MCF 10A (cell line): Measurements from ENCODE around the gene ANAPC5. TPM values are rescaled to one million over a fixed set of nuclear protein-coding genes. Genes with fewer than 3 reads are reported as not detected.

Source experiments
- BruUV-seq: library from RNA; stranded (reverse); fragments of 400-500 nt; replicated peaks from 2 replicates; lab custom pipeline; 2021; lab: Mats Ljungman, UMichigan
- CTCF ChIA-PET: fragments of 300-600 bp; sonication (Branson Sonifier 250); formaldehyde crosslinking; extraction: SDS; loops from one replicate; lab custom pipeline; 2021; ENCODE audit warnings: antibody characterized with exemption, inconsistent platforms; lab: Yijun Ruan, JAX
- POLR2A ChIA-PET: fragments of 300-600, 350-650 bp; sonication (Branson Sonifier 250); formaldehyde crosslinking; extraction: SDS; loops from one replicate; lab custom pipeline; 2020; ENCODE audit warnings: antibody characterized with exemption, inconsistent platforms; lab: Yijun Ruan, JAX
- DNase-seq: peaks from one replicate; pipeline ENCODE4 v3.0.0-alpha.2; 2018; ENCODE audit not compliant: unreplicated experiment
- H3K27ac Mint-ChIP-seq: one replicate; pipeline ENCODE4 v1.8.0; 2022; ENCODE audit warnings: mild to moderate bottlenecking, low read depth, mixed read lengths; ENCODE audit not compliant: unreplicated experiment
- H3K27me3 Mint-ChIP-seq: one replicate; pipeline ENCODE4 v1.8.0; 2022; ENCODE audit warnings: mixed read lengths; ENCODE audit not compliant: insufficient read depth, unreplicated experiment
- H3K36me3 Mint-ChIP-seq: one replicate; pipeline ENCODE4 v1.8.0; 2022; ENCODE audit warnings: mild to moderate bottlenecking, moderate library complexity, mixed read lengths; ENCODE audit not compliant: insufficient read depth, unreplicated experiment
- H3K4me1 Mint-ChIP-seq: one replicate; pipeline ENCODE4 v1.8.0; 2022; ENCODE audit warnings: mixed read lengths; ENCODE audit not compliant: insufficient read depth, unreplicated experiment
- H3K4me3 Mint-ChIP-seq: one replicate; pipeline ENCODE4 v1.8.0; 2022; ENCODE audit warnings: mild to moderate bottlenecking, moderate library complexity, mixed read lengths; ENCODE audit not compliant: unreplicated experiment
- H3K9me3 Mint-ChIP-seq: one replicate; pipeline ENCODE4 v1.8.0; 2022; ENCODE audit warnings: mixed read lengths; ENCODE audit not compliant: unreplicated experiment
- CTCF ChIP-seq: fragments of 200-600 bp; IDR thresholded peaks from one replicate; pipeline ENCODE4 v1.8.0; 2022; ENCODE audit warnings: antibody characterized with exemption, mild to moderate bottlenecking; ENCODE audit not compliant: unreplicated experiment
- intact Hi-C: fragments of 100-400 bp; cut with micrococcal nuclease; formaldehyde crosslinking; loops from 2 replicates; pipeline ENCODE4 v1.14.1; 2022
- total RNA-seq: library from RNA; stranded (reverse); gene quantifications from 2 replicates; pipeline ENCODE4 v1.2.3, GENCODE V29; 2022

The ANAPC5 gene
- total RNA-seq, 1 experiment from 2014 or later = 95.6 TPM

GRCh38 chr12:121373755-121374154 lies 21.5 kb upstream of the ANAPC5 start:
- Mint-ChIP-seq H3K36me3 (no peaks in the 10 kb centered on the region), H3K27ac (no peak overlapping the region), H3K27me3 (no peaks in the 10 kb centered on the region), H3K4me1 (no peaks in the 10 kb centered on the region), H3K4me3 (no peak overlapping the region), H3K9me3 (no peaks in the 10 kb centered on the region)
- intact Hi-C loops = no loop called here
- ChIA-PET POLR2A (interaction anchor here (0.9 kb wide), 1 partner anchor 19 kb away, joined by 4 read pairs; no protein-coding TSS in a partner anchor), CTCF (interaction anchor here (0.6 to 0.7 kb wide), 4 partner anchors 102 to 301 kb away, joined by 3 to 8 read pairs (median 3); no protein-coding TSS in a partner anchor)
- BruUV-seq = no TSS peak
- no peak for TF ChIP-seq CTCF
- no peak for DNase-seq

- Mint-ChIP-seq H3K27me3 (no peaks in the 10 kb centered on the region), H3K9me3 (no peaks in the 10 kb centered on the region), H3K27ac (no peak overlapping the region), H3K4me1 (no peaks in the 10 kb centered on the region), H3K4me3 (no peak overlapping the region), H3K36me3 (no peaks in the 10 kb centered on the region)
- no peak for TF ChIP-seq CTCF
- POLR2A ChIA-PET = interaction anchor here (0.6 kb wide), 2 partner anchors 50 to 315 kb away, joined by 3 read pairs; no protein-coding TSS in a partner anchor
- no TSS peak for BruUV-seq
- DNase-seq = no peak
- CTCF ChIA-PET = no interaction called here
- intact Hi-C loops = no loop called here
These were observed 19.2 kb upstream of the ANAPC5 start for GRCh38 chr12:121371404-121371803.

- Mint-ChIP-seq H3K36me3 (no peaks in the 10 kb centered on the region), H3K27ac (no peak overlapping the region), H3K27me3 (no peaks in the 10 kb centered on the region), H3K9me3 (no peaks in the 10 kb centered on the region), H3K4me1 (peaks cover 10% of the 10 kb centered on the region), H3K4me3 (no peak overlapping the region)
- ChIA-PET POLR2A (interaction anchor here (1.0 to 3.0 kb wide), 2 partner anchors 14 to 34 kb away, joined by 3 to 19 read pairs; partner anchors contain the start of genes ANAPC5 and RNF34), CTCF (no interaction called here)
- DNase-seq = no peak
- BruUV-seq = no TSS peak
- intact Hi-C loops = no loop called here
- no peak for TF ChIP-seq CTCF
These were observed 13.8 kb upstream of the ANAPC5 start for GRCh38 chr12:121366063-121366459.

GRCh38 chr12:121365416-121366062 lies 13.3 kb upstream of the ANAPC5 start:
- no peak for DNase-seq
- peaks cover 10% of the 10 kb centered on the region for H3K4me1 Mint-ChIP-seq
- ChIA-PET CTCF (interaction anchor here (1.0 kb wide), 1 partner anchor 31 kb away, joined by 3 read pairs; no protein-coding TSS in a partner anchor), POLR2A (interaction anchor here (1.0 to 3.0 kb wide), 2 partner anchors 13 to 34 kb away, joined by 3 to 19 read pairs; partner anchors contain the start of genes ANAPC5 and RNF34)
- intact Hi-C loops = no loop called here
- H3K27me3 Mint-ChIP-seq = no peaks in the 10 kb centered on the region
- H3K27ac Mint-ChIP-seq = no peak overlapping the region
- no peaks in the 10 kb centered on the region for H3K36me3 Mint-ChIP-seq
- H3K9me3 Mint-ChIP-seq = no peaks in the 10 kb centered on the region
- TF ChIP-seq CTCF = no peak
- no peak overlapping the region for H3K4me3 Mint-ChIP-seq
- BruUV-seq = no TSS peak
